H9 (cell line): ENCODE data around the gene CERKL. TPM values are rescaled to one million over a fixed set of nuclear protein-coding genes. Genes with fewer than 3 reads are reported as not detected.
A peak's percentile ranks its signal among the peaks of the same experiment; 100 is the strongest.

ENCODE experiments used
- DNase-seq: peaks from one replicate; pipeline ENCODE4 v3.0.0-alpha.2; 2017
- H2AFZ ChIP-seq: one replicate; pipeline ENCODE4 v1.6.1; 2013; ENCODE audit warnings: mild to moderate bottlenecking, low read length, control low read depth, moderate library complexity
- H2AK5ac ChIP-seq: 2 replicates; pipeline ENCODE4 v1.6.1; 2013; ENCODE audit warnings: low read length, control low read depth, mixed read lengths; ENCODE audit not compliant: insufficient read length
- H2BK120ac ChIP-seq: one replicate; pipeline ENCODE4 v1.6.1; 2013; ENCODE audit warnings: low read depth, mild to moderate bottlenecking, low read length, control low read depth, inconsistent platforms; ENCODE audit not compliant: poor library complexity, severe bottlenecking
- H2BK12ac ChIP-seq: 2 replicates; pipeline ENCODE4 v1.6.1; 2013; ENCODE audit warnings: low read length, control low read depth, mixed read lengths, low read depth; ENCODE audit not compliant: insufficient read length
- H2BK15ac ChIP-seq: 2 replicates; pipeline ENCODE4 v1.6.1; 2013; ENCODE audit warnings: low read depth, low read length, control low read depth
- H2BK20ac ChIP-seq: one replicate; pipeline ENCODE4 v1.6.1; 2013; ENCODE audit warnings: low read depth, mild to moderate bottlenecking, low read length, control low read depth, inconsistent platforms; ENCODE audit not compliant: poor library complexity, severe bottlenecking
- H2BK5ac ChIP-seq: 2 replicates; pipeline ENCODE4 v1.6.1; 2013; ENCODE audit warnings: low read length, control low read depth, mixed read lengths; ENCODE audit not compliant: insufficient read length
- H3K14ac ChIP-seq: 2 replicates; pipeline ENCODE4 v1.6.1; 2013; ENCODE audit warnings: low read length, control low read depth; ENCODE audit not compliant: insufficient read depth
- H3K18ac ChIP-seq: 2 replicates; pipeline ENCODE4 v1.6.1; 2013; ENCODE audit warnings: low read depth, mild to moderate bottlenecking, mixed read lengths, low read length, control low read depth; ENCODE audit not compliant: insufficient read length
- H3K23ac ChIP-seq: 2 replicates; pipeline ENCODE4 v1.6.1; 2013; ENCODE audit warnings: low read length, control low read depth, mixed read lengths, low read depth; ENCODE audit not compliant: insufficient read length
- H3K23me2 ChIP-seq: 2 replicates; pipeline ENCODE4 v1.6.1; 2013; ENCODE audit warnings: low read depth, mild to moderate bottlenecking, mixed read lengths, low read length, control low read depth; ENCODE audit not compliant: insufficient read length, poor library complexity, severe bottlenecking
- H3K27ac ChIP-seq: 2 replicates; pipeline ENCODE4 v1.5.1; 2013; ENCODE audit warnings: low read length, control low read depth, mixed read lengths, low read depth; ENCODE audit not compliant: insufficient read length
- H3K27me3 ChIP-seq: 2 replicates; pipeline ENCODE4 v1.6.1; 2013; ENCODE audit warnings: low read length, control low read depth, inconsistent platforms; ENCODE audit not compliant: insufficient read depth
- H3K4ac ChIP-seq: 2 replicates; pipeline ENCODE4 v1.6.1; 2013; ENCODE audit warnings: low read depth, mild to moderate bottlenecking, control low read depth, inconsistent platforms, low read length, moderate library complexity
- H3K4me1 ChIP-seq: 2 replicates; pipeline ENCODE4 v1.6.1; 2013; ENCODE audit warnings: low read length, control low read depth, inconsistent platforms; ENCODE audit not compliant: insufficient read depth
- H3K4me2 ChIP-seq: 2 replicates; pipeline ENCODE4 v1.6.1; 2013; ENCODE audit warnings: low read length, control low read depth, mixed read lengths; ENCODE audit not compliant: insufficient read length, insufficient read depth
- H3K56ac ChIP-seq: 2 replicates; pipeline ENCODE4 v1.6.1; 2013; ENCODE audit warnings: low read depth, mild to moderate bottlenecking, mixed read lengths, low read length, control low read depth; ENCODE audit not compliant: insufficient read length
- H3K79me1 ChIP-seq: 2 replicates; pipeline ENCODE4 v1.6.1; 2013; ENCODE audit warnings: low read depth, mild to moderate bottlenecking, moderate library complexity, low read length, control low read depth, inconsistent platforms; ENCODE audit not compliant: insufficient read depth, poor library complexity, severe bottlenecking
- H3K79me2 ChIP-seq: 2 replicates; pipeline ENCODE4 v1.6.1; 2013; ENCODE audit warnings: low read length, control low read depth, inconsistent platforms; ENCODE audit not compliant: insufficient read depth
- H3K9ac ChIP-seq: 2 replicates; pipeline ENCODE4 v1.6.1; 2013; ENCODE audit warnings: low read length, control low read depth, mixed read lengths; ENCODE audit not compliant: insufficient read length; ENCODE audit errors: extremely low read depth
- H3K9me3 ChIP-seq: one replicate; pipeline ENCODE4 v1.6.1; 2013; ENCODE audit warnings: low read depth, low read length, inconsistent platforms; ENCODE audit not compliant: control insufficient read depth
- H3T11ph ChIP-seq: one replicate; pipeline ENCODE4 v1.6.1; 2013; ENCODE audit warnings: mild to moderate bottlenecking, low read length, control low read depth, inconsistent platforms
- H4K20me1 ChIP-seq: one replicate; pipeline ENCODE4 v1.6.1; 2013; ENCODE audit not compliant: control insufficient read depth, insufficient read length, insufficient read depth
- H4K5ac ChIP-seq: 2 replicates; pipeline ENCODE4 v1.6.1; 2013; ENCODE audit warnings: low read depth, mild to moderate bottlenecking, mixed read lengths, low read length, control low read depth; ENCODE audit not compliant: insufficient read length
- H4K8ac ChIP-seq: replicated peaks from 2 replicates; pipeline ENCODE4 v1.6.1; 2013; ENCODE audit warnings: low read length, control low read depth, mixed read lengths, low read depth; ENCODE audit not compliant: insufficient read length
- H4K91ac ChIP-seq: 2 replicates; pipeline ENCODE4 v1.6.1; 2013; ENCODE audit warnings: low read depth, mild to moderate bottlenecking, moderate library complexity, mixed read lengths, low read length, control low read depth; ENCODE audit not compliant: insufficient read length
- H3K27ac Mint-ChIP-seq, 3 experiments: 2 replicates in 2 of 3; 3 replicates in 1 of 3; pipeline ENCODE4 v1.8.0; 2020 to 2021; ENCODE audit warnings: mixed read lengths in 3 of 3, mild to moderate bottlenecking in 1 of 3, moderate library complexity in 1 of 3
- H3K27me3 Mint-ChIP-seq: 2 replicates; pipeline ENCODE4 v1.8.0; 2021; ENCODE audit warnings: low read depth, mild to moderate bottlenecking, moderate library complexity, mixed read lengths
- H3K36me3 Mint-ChIP-seq, 3 experiments: 2 replicates in 2 of 3; 3 replicates in 1 of 3; pipeline ENCODE4 v1.8.0; 2020 to 2021; ENCODE audit warnings: low read depth in 3 of 3, mixed read lengths in 3 of 3; ENCODE audit not compliant: insufficient read depth in 1 of 3
- H3K4me1 Mint-ChIP-seq, 2 experiments: 2 replicates each; pipeline ENCODE4 v1.8.0; 2020; ENCODE audit warnings: mixed read lengths in 2 of 2
- H3K4me3 Mint-ChIP-seq, 2 experiments: 2 replicates in 1 of 2; 3 replicates in 1 of 2; pipeline ENCODE4 v1.8.0; 2020 to 2021; ENCODE audit warnings: mild to moderate bottlenecking in 2 of 2, mixed read lengths in 2 of 2, moderate library complexity in 1 of 2
- H3K9me3 Mint-ChIP-seq, 2 experiments: 2 replicates in 1 of 2; 3 replicates in 1 of 2; pipeline ENCODE4 v1.8.0; 2020; ENCODE audit warnings: mild to moderate bottlenecking in 2 of 2, mixed read lengths in 2 of 2, moderate library complexity in 1 of 2
- CTCF ChIP-seq: fragments of 200-600 bp; sonication (generic); conservative IDR thresholded peaks from 3 replicates; pipeline ENCODE4 v1.8.0; 2021; ENCODE audit warnings: antibody characterized with exemption, mild to moderate bottlenecking
- WGBS: extraction: QIAGEN DNeasy Blood & Tissue Kit; methylation state at CpG from one replicate; pipeline ENCODE4 v1.1.7; 2013; ENCODE audit warnings: missing lambda C conversion rate, low lambda C conversion rate, mixed read lengths; ENCODE audit not compliant: insufficient read length; ENCODE audit errors: extremely low coverage; 5-methylcytosine and 5-hydroxymethylcytosine counted together
- total RNA-seq: library from RNA; stranded (reverse); gene quantifications from 2 replicates; pipeline ENCODE4 v1.2.1, GENCODE V29; 2021

CERKL gene
- total RNA-seq, 1 experiment from 2014 or later = not detected

GRCh38 chr2:181685150-181685688 lies 28.3 kb upstream of the CERKL start:
- Histone ChIP-seq H3K79me1 (no peaks in the 10 kb centered on the region), H3K23ac (no peak overlapping the region), H4K5ac (no peak overlapping the region), H3K56ac (no peak overlapping the region), H3K27me3 (peaks cover 52% of the 10 kb centered on the region), H3K79me2 (no peaks in the 10 kb centered on the region), H3K18ac (no peak overlapping the region), H2BK20ac (no peak overlapping the region), H4K91ac (no peak overlapping the region), H2BK5ac (no peak overlapping the region), H3K4ac (no peak overlapping the region), H3K9ac (no peak overlapping the region), H4K20me1 (no peaks in the 10 kb centered on the region), H3K14ac (no peak overlapping the region), H3K4me1 (peaks cover 4% of the 10 kb centered on the region; the same call in 1 of the 2 replicates), H2BK12ac (no peak overlapping the region), H3T11ph (no peak overlapping the region), H3K23me2 (peaks cover 20% of the 10 kb centered on the region), H3K27ac (no peak overlapping the region), H3K9me3 (no peaks in the 10 kb centered on the region), H2BK15ac (no peak overlapping the region), H2AK5ac (no peak overlapping the region), H4K8ac (no peak overlapping the region), H2BK120ac (no peak overlapping the region), H3K4me2 (peak overlapping the region; percentile 64), H2AFZ (no peak overlapping the region)
- Mint-ChIP-seq H3K4me3 (peak overlapping the region in 1 of 2 experiments; percentile 83; a peak in 3 of 5 replicates), H3K9me3 (peaks cover 0 to 4% of the 10 kb centered on the region in 2 experiments; a peak in 3 of 5 replicates), H3K27me3 (peaks cover 100% of the 10 kb centered on the region), H3K36me3 (no peaks in the 10 kb centered on the region), H3K4me1 (peaks cover 29 to 42% of the 10 kb centered on the region in 2 experiments), H3K27ac (no peak overlapping the region)
- no CpG with 5 or more reads among the region's 21 CpGs for whole genome bisulfite sequencing
- DNase-seq = peak; percentile 64
- TF ChIP-seq CTCF = no peak
